Inflammatory macrophage treated with lipopolysaccharide for 1 hour (primary cell): ENCODE results near the gene DAGLB.
"Not testable (repeated sequence)": the region's sequence is repeated elsewhere in the genome, so short reads cannot be mapped to it uniquely, and the experiment has no call there.

ENCODE experiments used
- DNase-seq, 2 donors: peaks; one replicate each; pipeline ENCODE4 v3.0.0-alpha.2; 2020 to 2022

Gene DAGLB

GRCh38 chr7:6394114-6394513 is 53.6 kb downstream of the DAGLB start:
- no peak for DNase-seq

- no peak for DNase-seq
Measured at GRCh38 chr7:6393667-6394056, 54.1 kb downstream of the DAGLB start.

GRCh38 chr7:6392712-6393666 is 54.8 kb downstream of the DAGLB start:
- peak; percentile 89 for DNase-seq

- no peak for DNase-seq
Measured at GRCh38 chr7:6389728-6390127, 58.0 kb downstream of the DAGLB start.

- no peak for DNase-seq
Measured at GRCh38 chr7:6387734-6388294, 59.9 kb downstream of the DAGLB start.

GRCh38 chr7:6386779-6387178 is 61.0 kb downstream of the DAGLB start:
- DNase-seq = no peak

GRCh38 chr7:6385909-6386560 is 61.7 kb downstream of the DAGLB start:
- no peak for DNase-seq

- peak; percentile 90 to 97 for DNase-seq
Measured at GRCh38 chr7:6385110-6385781, 62.5 kb downstream of the DAGLB start.

- no peak for DNase-seq
Measured at GRCh38 chr7:6384327-6384726, 63.4 kb downstream of the DAGLB start.

- DNase-seq = peak; percentile 88 to 96
Measured at GRCh38 chr7:6382817-6383216, 64.9 kb downstream of the DAGLB start.

- DNase-seq = not testable (repeated sequence)
Measured at GRCh38 chr7:6381846-6382245, 65.9 kb downstream of the DAGLB start.

- no peak for DNase-seq
Measured at GRCh38 chr7:6380310-6381095, 67.3 kb downstream of the DAGLB start.

- no peak for DNase-seq
Measured at GRCh38 chr7:6379886-6380285, 67.9 kb downstream of the DAGLB start.

- not testable (repeated sequence) for DNase-seq
Measured at GRCh38 chr7:6378556-6378955, 69.2 kb downstream of the DAGLB start.

- no peak for DNase-seq
Measured at GRCh38 chr7:6376820-6377219, 70.9 kb downstream of the DAGLB start.

- DNase-seq = peak in 1 of 2 donors; percentile 20
Measured at GRCh38 chr7:6375348-6376101, 72.2 kb downstream of the DAGLB start.

GRCh38 chr7:6367701-6368211 is 80.0 kb downstream of the DAGLB start:
- peak; percentile 71 to 89 for DNase-seq

- no peak for DNase-seq
Measured at GRCh38 chr7:6365451-6365850, 82.3 kb downstream of the DAGLB start.

GRCh38 chr7:6360841-6361240 is 86.9 kb downstream of the DAGLB start:
- DNase-seq = peak; percentile 44 to 66

- peak; percentile 45 to 64 for DNase-seq
Measured at GRCh38 chr7:6359734-6360133, 88.0 kb downstream of the DAGLB start.
